ENCODE measurements around the gene NLRC5.

DNA sequence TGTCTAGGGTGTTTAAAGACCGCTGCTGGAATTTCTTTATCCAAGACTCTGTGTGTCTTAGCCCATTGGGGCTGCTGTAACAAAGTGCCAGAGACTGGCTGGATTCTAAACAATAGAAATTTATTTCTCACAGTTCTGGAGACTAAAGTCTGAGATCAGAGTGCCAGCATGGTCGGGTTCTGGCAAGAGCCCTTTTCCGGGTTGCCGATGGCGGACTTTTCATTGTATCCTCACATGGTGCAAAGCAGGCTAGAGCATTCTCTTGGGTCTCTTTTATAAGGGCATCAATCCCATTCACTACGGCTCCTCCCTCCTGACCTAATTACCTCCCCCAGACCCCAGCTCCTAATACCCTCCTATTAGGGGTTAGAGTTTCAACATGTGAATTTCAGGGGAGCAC lies 9.5 kb downstream of the NLRC5 start:
- TF ChIP-seq, protein P1, sequence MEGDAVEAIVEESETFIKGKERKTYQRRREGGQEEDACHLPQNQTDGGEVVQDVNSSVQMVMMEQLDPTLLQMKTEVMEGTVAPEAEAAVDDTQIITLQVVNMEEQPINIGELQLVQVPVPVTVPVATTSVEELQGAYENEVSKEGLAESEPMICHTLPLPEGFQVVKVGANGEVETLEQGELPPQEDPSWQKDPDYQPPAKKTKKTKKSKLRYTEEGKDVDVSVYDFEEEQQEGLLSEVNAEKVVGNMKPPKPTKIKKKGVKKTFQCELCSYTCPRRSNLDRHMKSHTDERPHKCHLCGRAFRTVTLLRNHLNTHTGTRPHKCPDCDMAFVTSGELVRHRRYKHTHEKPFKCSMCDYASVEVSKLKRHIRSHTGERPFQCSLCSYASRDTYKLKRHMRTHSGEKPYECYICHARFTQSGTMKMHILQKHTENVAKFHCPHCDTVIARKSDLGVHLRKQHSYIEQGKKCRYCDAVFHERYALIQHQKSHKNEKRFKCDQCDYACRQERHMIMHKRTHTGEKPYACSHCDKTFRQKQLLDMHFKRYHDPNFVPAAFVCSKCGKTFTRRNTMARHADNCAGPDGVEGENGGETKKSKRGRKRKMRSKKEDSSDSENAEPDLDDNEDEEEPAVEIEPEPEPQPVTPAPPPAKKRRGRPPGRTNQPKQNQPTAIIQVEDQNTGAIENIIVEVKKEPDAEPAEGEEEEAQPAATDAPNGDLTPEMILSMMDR (IDR thresholded peaks at IDR 0.05; ENCODE audit: low read length): no peak
- TF ChIP-seq EZH2 (optimal IDR thresholded peaks at IDR 0.05; ENCODE audit: low read depth, low read length) (no peak), EZH2phosphoT487 (IDR thresholded peaks at IDR 0.05; ENCODE audit: low read length) (no peak)
